GM19468 (cell line): ENCODE data around the gene ALDH1L2.

Experiments used
- ATAC-seq: cut with Tn5 transposase; IDR thresholded peaks from one replicate; pipeline ENCODE4 v1.9.1; 2021; ENCODE audit warnings: mild to moderate bottlenecking, moderate library complexity, moderate number of reproducible peaks; ENCODE audit not compliant: unreplicated experiment; ENCODE audit errors: extremely low read depth

ALDH1L2 gene

GRCh38 chr12:105085501-105085900, 1.2 kb upstream of the ALDH1L2 start:
- ATAC-seq, result no peak

GRCh38 chr12:105083551-105084105, 630 bp downstream of the ALDH1L2 start:
- ATAC-seq, result no peak

GRCh38 chr12:105083031-105083430, 1.2 kb downstream of the ALDH1L2 start:
- ATAC-seq, result no peak

GRCh38 chr12:105078712-105079570, 5.3 kb downstream of the ALDH1L2 start:
- ATAC-seq, result no peak

- ATAC-seq, result no peak
These were observed 6.8 kb downstream of the ALDH1L2 start for GRCh38 chr12:105077435-105077834.

- no peak for ATAC-seq
These were observed 7.3 kb downstream of the ALDH1L2 start for GRCh38 chr12:105076913-105077312.

GRCh38 chr12:105076098-105076497, 8.2 kb downstream of the ALDH1L2 start:
- no peak for ATAC-seq

GRCh38 chr12:105072888-105073488, 11.3 kb downstream of the ALDH1L2 start:
- ATAC-seq, result no peak

GRCh38 chr12:105071981-105072380, 12.3 kb downstream of the ALDH1L2 start:
- ATAC-seq, result no peak

GRCh38 chr12:105069936-105070702, 14.1 kb downstream of the ALDH1L2 start:
- ATAC-seq, result no peak

GRCh38 chr12:105067511-105068031, 16.7 kb downstream of the ALDH1L2 start:
- no peak for ATAC-seq

- ATAC-seq, result no peak
These were observed 19.6 kb downstream of the ALDH1L2 start for GRCh38 chr12:105064564-105065178.

GRCh38 chr12:105060715-105061378, 23.4 kb downstream of the ALDH1L2 start:
- no peak for ATAC-seq

GRCh38 chr12:105057174-105057573, 27.1 kb downstream of the ALDH1L2 start:
- ATAC-seq, result no peak

- peak; percentile 27 for ATAC-seq
These were observed 31.1 kb downstream of the ALDH1L2 start for GRCh38 chr12:105053116-105053572.

- no peak for ATAC-seq
These were observed 32.3 kb downstream of the ALDH1L2 start for GRCh38 chr12:105051981-105052380.

GRCh38 chr12:105048315-105048714, 35.9 kb downstream of the ALDH1L2 start:
- no peak for ATAC-seq

GRCh38 chr12:105047308-105047707, 37.0 kb downstream of the ALDH1L2 start:
- no peak for ATAC-seq

GRCh38 chr12:105041186-105041585, 43.1 kb downstream of the ALDH1L2 start:
- no peak for ATAC-seq
